Measurements from ENCODE around the gene AZU1. TPM values are rescaled to one million over a fixed set of nuclear protein-coding genes. Genes with fewer than 3 reads are reported as not detected.
A peak's percentile ranks its signal among the peaks of the same experiment; 100 is the strongest.

The AZU1 gene, protein sequence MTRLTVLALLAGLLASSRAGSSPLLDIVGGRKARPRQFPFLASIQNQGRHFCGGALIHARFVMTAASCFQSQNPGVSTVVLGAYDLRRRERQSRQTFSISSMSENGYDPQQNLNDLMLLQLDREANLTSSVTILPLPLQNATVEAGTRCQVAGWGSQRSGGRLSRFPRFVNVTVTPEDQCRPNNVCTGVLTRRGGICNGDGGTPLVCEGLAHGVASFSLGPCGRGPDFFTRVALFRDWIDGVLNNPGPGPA
- total RNA-seq (2014; rRNA removed; shearing (Covaris generic)), result 0.36 TPM in 1 of 2 replicates, not detected in the other

DNA sequence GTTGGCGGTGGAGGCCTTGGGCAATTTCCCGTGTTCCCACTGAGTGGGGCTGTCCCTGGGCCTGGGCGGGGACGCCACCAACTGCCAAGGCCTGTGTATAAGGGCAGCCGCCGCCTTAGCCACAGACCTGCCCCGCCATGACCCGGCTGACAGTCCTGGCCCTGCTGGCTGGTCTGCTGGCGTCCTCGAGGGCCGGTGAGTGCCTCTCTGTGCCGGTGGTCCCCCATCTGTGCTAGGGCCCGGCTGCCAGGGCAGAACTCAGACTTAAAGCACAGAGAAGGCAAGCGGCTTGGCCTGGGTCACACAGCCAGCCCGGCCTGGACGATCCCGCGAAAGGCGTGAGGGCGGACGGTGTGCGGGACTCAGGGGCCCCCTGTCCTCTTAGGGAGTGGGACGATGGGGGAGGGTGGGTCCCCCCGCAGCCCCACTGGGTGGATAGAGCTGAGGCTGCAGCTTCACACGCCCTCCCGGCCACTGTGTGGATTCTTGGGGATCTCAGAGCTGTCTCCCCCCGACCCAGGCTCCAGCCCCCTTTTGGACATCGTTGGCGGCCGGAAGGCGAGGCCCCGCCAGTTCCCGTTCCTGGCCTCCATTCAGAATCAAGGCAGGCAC lies at the start of gene AZU1:
Gene AZU1, plus strand, starts transcription at position 128 of the 612 bp plus-strand sequence. Its CDS starts 10 bp downstream, at position 138.
- DNase-seq (ENCODE audit: low spot score), result peak; percentile 32

DNA sequence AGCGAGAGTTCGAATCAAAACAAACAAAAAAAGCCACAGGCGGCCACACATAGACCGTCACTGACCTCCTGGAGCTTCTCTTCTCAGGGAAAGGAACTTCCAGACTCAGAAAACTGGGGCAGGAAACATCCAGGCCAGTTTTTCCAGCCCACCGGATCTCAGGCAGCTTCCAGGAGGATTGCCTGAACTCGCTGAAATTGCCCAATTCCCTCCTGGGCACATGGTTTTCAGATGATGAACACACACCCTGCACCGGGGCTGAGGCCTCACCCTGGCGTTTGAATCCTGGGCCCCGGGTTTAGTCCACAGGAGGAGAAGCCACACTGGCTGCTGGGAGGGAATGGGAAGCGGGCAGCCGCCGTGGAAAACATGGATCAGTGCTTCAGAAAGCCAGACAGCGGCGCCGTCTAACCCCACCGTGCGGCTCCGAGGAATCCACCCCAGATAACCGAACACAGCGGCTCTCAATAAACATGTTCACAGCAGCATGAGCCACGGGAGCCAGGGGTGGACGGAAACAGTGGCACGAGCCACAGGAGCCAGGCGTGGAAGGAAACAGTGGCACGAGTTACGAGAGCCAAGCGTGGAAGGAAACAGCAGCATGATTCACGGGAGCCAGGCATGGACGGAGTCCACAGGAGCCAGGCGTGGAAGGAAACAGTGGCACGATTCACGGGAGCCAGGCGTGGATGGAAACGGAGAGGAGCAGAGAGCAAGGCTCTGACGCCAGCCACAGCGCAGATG lies 48.6 kb upstream of the AZU1 start:
- peak; percentile 93 for DNase-seq (ENCODE audit: low spot score)

DNA sequence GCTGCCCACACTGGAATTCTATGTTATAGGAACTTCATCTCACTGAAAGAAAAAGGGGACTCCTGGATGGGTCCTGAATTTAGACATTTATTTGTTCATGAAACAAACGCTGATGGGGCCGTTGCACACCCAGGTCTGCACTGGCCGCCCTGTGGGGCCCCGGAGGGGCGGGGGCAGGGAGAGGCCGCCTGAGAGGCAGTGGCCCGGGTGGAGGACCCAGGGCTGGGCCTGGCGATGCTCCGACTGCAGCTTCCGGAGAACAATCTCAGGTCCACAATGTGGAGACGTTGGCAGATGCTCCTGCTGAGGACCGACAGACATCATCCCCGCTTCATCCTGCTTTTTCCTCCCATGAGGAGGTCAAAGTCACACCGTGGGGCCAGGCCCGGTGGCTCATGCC lies 46.7 kb upstream of the AZU1 start:
- no peak for DNase-seq (ENCODE audit: low spot score)

DNA sequence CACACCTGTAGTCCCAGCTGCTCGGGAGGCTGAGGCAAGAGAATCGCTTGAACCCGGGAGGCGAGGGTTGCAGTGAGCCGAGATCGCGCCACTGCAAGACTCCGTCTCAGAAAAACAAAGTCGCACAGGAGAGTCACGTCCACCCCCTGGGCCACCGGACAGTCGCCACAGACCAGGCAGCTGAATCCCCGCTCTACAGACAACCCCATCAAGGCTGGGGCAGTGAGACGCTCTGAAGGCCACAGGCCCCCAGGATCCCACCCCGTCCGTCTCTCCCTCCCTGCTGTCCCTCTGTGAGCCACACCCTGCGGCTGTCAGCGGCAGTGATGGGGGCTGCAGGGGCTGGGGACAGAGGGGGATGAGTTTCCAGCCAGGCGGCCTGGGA lies 45.8 kb upstream of the AZU1 start:
- no peak for DNase-seq (ENCODE audit: low spot score)

DNA sequence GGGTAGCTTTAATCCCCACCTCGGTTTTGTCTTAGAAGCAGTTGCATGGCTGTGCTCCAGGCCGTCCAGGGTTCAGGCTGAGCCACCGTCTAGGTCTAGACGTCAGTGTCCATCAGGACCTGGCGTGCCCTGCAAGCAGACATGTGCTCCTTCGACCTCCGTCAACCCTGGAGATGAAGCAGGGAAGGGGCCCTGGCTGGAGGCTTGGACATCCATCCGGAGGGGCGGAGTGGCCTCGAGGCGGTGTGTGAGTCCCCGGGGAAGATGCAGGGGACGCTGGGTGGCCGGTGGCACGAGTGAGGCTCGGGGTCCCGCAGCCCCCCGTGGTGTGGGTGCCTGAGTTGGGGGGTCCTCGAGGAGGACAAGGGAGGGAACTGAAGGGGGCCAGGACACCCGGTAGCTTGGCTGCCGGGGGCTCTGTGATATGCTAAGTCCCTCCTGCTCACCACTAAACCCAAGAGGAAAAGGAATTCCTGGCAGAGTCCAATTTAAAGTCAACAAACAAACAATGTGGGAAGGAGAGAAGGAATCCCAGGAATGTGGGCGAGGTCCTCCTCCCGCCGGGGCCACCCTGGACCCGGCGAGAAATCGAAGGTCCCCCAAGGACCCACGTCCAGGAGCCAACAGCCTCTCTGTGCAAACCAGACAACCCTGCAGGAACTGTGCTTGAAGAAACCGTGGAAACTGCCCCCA lies 45.3 kb upstream of the AZU1 start:
- peak; percentile 94 for DNase-seq (ENCODE audit: low spot score)

DNA sequence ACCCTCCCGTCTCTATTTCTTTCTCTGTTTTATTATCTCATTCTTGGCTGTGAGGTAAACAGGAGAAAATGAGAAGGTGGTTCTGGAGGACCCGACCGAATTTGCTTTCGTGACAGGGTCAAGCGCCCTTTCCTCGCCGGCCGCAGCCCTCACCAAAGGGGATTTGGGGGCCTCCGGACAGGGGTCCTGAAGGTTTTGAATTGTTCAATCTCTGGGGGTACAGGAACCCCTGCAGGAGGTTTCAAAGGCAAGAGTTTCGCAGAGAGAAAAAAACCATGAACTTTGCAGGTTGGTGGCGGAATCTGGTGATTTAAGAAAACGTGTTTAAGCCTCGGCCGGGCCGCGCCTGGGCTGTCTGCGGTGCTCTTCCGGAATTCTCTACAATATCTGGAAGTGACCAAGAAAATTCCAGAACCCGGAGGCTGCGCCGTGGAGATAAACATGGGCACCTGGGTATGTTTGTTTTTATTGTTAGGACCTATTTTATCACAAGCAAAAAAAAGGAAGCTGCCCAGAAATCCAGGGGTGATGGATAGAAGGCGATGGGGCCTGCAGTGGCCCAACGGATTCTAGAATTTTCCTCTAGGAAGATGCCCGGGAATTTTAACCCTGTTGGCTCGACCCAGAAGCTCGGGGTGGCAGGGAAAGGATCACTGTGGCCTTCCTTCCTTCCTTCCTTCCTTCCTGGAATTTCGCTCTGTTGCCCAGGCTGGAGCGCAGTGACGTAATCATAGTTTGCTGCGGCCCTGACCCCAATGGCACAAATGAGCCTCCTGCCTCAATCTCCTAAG lies 44.6 kb upstream of the AZU1 start:
- peak; percentile 48 for DNase-seq (ENCODE audit: low spot score)

DNA sequence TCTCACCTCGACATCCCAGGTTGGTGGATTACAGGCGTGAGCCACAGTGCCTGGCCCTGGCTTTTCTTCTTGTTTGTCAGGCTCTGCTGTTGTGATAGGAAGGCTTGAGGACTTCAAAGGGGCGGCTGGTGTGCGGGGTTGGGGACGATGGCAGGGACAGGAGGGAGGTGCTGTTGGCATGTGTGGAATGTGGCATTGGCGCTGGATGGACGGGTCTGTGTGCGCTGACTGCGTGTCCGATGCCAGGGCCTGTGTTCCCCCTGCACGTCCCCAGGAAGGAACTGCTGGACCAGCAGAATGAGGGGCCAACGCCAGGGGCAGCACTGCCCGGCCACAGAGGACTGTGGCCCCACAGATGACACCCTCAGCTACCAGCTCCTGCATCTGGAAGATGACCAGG lies 43.1 kb upstream of the AZU1 start:
- DNase-seq (ENCODE audit: low spot score), result no peak

DNA sequence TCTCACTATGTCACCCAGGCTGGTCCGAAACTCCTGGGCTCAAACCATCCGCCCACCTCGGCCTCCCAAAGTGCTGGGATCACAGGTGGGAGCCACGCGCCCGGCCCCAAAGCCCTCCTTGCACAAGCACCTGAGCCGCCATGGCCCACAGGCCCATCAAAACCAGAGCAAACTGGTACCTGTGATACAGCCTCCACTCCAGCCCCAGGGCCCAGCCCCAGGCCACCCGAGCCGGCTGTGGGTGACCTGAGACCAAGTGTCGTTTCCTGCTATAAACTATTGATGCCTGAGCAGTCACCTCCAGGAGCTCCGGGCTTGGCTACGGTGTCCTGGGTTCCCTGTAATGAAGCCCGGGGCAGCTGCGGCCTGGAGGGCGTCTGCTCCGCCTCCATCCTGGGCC lies 40.1 kb upstream of the AZU1 start:
- no peak for DNase-seq (ENCODE audit: low spot score)

DNA sequence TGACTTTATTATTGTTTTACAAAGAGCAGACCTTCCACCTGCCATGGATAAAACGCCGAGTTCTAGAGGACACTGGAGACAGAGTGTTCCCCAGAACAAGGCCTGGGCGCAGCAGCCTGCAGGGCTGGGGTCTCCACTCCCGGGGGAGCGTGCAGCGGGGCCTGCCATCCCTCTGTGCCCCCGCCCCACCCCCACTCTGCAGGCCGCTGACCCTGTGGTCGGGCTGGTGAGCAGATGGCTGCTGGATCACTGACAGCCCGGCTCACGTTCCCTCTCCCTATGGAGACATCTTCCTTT lies 39.0 kb upstream of the AZU1 start:
- no peak for DNase-seq (ENCODE audit: low spot score)

DNA sequence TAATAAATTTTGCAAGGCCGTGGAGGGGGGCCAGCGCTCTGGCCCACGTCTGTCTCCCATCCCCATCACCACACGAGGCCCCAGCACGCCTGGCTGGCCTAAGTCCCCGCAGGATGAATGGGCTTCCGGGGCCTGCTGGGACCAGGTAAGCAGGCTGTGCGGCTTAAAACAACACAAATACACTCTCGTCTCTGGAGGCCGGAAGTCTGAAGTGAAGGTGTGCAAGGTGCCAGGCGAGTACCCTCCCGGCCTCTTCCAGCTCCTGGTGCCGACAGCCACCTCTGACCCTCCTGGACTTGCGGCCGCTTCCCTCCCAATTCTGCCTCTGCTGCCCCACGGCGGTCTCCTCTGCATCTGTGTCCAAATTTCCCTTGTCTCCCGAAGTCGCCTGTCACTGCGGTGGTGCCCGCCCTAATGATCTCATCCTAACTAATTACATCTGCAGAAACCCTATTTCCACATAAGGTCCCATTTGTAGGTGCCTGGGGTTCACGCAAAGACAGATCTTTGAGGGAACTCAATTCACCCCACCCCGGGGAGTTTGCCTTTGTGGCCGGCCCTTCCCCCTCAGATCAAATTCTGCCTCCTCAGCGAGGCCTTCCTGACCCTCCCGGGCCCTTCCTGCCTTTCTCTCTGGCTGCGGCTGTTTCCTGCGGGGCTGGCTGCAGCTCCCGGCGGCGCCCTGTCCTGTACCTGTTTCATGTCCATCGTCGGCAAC lies 38.5 kb upstream of the AZU1 start:
- no peak for DNase-seq (ENCODE audit: low spot score)

DNA sequence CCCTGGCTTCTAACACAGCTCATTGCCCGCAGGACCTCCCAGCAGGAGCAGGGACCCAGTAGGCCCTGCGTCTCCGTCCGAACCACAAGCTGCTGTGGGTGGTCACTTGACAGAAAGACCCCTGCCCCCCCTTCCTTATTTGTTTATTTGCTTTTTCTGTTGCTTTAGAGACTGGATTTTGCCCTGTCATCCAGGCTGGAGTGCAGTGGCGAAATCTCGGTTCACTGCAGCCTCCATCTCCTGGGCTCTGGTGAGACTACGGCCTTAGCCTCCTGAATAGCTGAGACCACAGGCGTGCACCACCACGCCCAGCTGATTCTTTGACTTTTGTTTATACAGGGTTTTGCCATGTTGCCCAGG lies 38.0 kb upstream of the AZU1 start:
- no peak for DNase-seq (ENCODE audit: low spot score)

DNA sequence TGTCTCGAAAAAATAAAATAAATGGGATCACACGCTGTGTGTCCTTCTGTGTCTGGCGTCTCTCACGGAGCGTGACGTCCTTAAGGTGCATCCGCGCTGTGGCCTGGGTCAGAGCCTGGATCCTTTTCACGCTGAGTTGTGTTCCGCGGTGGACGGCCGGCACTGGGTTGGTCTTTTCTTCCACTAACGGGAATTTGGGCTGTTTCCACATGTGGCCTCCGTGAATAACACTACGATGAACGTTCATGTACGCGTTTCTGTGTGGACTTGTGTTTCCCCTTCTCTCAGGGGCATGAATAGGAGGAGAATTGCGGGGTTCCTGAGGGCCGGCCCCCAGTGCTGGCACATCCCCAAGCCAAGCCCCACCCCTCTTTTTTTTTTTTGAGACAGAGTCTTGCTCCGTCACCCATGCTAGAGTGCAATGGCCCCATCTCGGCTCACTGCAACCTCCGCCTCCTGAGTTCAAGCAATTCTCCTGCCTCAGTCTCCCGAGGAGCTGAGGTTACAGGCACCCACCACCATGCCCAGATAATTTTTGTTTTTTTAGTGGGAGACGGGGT lies 36.5 kb upstream of the AZU1 start:
- no peak for DNase-seq (ENCODE audit: low spot score)

DNA sequence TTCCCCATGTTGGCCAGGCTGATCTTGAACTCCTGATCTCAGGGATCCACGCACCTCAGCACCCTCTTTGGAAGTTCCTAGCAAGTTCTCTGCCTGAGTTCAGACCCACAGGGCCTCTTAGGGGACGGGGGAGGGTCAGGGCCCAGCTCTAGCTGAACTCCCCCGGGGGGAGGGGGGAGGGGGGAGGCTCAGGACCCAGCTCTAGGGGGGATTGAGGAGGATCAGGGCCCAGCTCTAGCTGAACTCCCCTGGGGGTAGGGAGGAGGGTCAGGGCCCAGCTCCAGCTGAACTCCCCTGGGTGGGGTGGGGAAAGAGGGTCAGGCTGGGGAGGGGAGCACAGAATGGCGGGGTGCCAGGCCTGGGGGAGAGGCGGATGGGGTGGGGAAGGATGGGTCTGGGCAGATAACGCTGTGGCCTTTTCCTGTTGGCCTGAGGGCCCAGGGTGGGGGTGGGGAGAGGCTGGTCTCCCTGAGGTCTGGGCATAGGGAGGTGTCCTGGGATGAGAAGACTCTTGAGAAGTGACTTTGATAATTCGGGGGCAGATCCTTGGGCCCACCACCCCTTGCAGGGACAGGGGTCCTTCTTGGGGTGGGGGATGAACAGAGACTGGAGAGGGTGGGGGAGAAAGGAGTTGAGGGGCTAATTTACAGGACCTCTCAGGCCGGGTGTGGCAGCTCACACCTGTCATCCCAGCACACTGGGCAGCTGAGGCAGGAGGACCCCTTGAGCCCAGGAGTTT lies 35.9 kb upstream of the AZU1 start:
- no peak for DNase-seq (ENCODE audit: low spot score)

DNA sequence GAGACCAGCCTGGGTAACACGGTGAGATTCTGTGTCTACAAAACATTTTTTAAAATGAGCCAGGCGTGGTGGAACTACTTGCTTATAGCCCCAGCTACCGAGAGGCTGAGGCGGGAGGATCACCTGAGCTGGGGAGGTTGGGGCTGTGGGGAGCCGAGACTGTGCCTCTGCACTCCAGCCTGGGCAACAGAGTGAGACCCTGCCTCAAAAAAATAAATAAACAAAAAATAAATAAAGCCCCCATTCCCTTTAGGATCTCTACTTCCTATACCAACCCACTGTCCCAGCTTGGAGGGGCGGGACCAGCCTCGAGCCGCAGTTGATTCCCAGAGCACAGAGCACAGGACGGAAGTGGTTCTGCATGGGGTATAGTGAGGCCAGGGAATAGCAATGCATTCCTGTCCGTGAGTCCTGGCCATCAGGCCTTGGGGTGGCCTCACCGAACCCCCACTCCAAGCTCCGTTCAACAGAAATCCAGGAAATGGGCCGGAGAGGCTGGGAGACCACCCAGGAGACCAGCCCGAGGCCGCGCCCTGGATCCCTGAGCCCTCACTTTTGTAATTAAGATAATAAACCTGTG lies 35.2 kb upstream of the AZU1 start:
- DNase-seq (ENCODE audit: low spot score), result no peak

DNA sequence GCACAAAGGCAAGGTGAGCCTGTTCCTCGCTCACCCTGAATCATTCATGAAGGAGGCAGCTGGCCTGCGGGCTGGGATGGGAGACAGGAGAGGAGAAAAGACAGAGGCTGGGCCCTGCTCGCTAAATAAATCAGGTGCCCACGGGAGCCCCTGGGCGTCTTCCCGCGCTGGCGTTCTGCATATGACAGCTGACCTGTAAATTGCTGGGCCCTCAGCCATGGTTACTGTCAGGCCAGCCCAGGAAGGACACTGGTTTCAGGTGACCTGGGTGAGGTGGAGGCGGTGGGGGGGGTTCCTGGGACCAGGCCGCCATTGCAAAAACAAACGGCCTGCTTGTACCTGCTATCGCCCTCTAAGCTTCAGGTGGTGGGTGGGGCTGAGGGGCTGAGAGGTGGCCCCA lies 33.8 kb upstream of the AZU1 start:
- DNase-seq (ENCODE audit: low spot score), result no peak

DNA sequence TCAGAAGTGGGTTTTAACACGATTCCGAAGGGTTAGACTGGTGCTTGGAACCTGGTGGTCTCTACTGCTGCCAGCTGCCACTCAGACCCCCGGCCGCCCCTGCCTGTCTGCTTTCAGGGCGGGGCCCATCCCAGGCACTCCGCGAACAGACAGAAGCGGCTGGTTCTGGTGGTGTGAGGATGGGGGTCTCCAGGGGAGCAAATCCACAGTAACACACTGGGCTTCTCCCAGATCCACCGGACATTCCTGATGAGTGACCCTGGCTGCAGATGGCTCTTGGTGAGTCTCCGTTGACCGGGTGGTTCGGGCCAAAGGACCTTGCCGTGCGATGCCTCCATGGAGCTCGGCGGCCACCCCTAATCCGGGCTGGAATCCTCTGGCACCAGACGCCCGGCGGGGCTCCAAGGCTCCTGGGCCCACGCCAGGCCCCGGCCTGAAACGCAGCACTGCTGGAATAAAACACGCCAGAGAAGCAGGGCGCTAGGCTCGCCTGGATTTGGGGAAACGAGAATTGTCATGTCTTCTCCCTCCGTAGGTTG lies 32.5 kb upstream of the AZU1 start:
- DNase-seq (ENCODE audit: low spot score), result no peak

DNA sequence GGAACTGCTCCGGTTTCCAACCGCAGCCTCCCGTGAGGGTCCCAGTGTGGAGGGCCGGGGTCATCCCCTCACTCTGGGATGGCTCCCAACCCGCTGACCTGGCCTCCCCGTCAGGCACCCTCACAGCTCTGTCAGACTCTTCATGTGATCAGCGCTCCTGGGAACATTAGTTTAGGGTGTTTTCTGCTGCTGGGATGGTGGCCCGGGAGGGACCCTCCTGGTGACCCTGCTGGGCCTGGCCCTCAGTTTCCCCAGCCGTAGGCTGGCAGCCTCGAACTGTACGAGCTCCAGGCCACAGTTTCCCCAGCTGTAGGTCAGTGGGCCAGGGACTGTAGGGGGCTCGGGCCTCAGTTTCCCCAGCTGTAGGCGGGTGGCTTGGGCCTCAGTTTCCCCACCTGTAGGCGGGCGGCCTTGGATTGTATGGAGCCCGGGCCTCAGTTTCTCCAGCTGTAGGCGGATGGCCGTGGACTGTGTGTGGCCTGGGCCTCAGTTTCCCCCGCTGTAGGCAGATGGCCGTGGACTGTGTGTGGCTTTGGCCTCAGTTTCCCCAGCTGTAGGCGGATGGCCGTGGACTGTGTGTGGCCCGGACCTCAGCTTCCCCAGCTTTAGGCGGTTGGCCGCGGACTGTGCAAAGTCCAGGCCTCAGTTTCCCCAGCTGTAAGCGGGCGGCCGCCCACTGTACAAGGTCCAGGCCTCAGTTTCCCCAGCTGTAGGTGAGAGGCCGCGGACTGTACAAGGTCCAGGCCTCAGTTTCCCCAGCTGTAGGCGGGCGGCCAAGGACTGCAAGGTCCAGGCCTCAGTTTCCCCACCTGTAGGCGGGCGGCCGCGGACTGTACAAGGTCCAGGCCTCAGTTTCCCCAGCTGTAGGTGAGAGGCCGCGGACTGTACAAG lies 31.7 kb upstream of the AZU1 start:
- DNase-seq (ENCODE audit: low spot score), result no peak

DNA sequence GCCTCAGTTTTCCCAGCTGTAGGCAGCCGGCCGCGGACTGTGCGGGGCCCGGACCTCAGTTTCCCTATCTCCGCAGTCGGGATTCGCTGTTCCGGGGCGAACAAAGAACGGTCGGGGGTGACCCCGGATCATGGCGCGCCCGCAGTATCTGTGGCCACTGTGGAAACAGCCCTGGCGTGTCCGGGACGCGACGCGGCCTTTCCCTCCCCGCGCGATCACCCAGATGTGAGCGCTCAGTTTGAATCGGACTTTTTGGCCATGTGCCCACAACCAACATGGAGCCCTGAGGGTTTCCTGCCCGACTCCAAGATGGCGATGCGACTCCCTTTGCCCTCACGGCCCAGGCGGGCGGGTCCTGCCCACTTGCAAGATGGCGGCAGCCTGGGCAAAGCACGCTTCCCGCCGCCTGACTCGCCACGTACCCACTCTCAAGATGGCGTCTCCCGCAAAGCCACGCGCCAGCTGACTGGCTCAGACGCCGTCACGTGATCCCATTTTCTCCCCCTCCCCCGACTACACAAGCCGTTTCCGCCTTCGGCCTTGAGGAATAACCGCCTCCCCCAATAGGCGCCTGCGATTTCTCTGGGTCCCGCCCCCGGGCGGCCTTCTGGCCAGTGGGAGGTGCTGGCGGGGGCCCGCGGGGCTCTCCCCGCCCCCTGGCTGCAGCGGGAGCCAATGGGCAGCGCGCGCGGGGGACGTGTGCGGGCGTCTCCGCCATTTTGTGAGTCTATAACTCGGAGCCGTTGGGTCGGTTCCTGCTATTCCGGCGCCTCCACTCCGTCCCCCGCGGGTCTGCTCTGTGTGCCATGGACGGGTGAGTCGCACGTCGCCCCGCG lies 30.7 kb upstream of the AZU1 start, which contains the start of gene PTBP1:
Gene PTBP1, plus strand, starts transcription at position 761 of the 836 bp plus-strand sequence. Its CDS starts 46 bp downstream, at position 807.
- DNase-seq (ENCODE audit: low spot score), result peak; percentile 100
